Nasal cavity respiratory epithelium epithelial cell of viscerocranial mucosa (primary cell): ENCODE measurements around the gene CPB2. TPM values are rescaled to one million over a fixed set of nuclear protein-coding genes. Genes with fewer than 3 reads are reported as not detected.

Experiments used
- total RNA-seq: library from RNA; depleted of rRNA; stranded (reverse); fragments of >200 nt; gene quantifications from 2 replicates; pipeline ENCODE4 v1.2.3, GENCODE V29; 2014

The CPB2 gene, protein sequence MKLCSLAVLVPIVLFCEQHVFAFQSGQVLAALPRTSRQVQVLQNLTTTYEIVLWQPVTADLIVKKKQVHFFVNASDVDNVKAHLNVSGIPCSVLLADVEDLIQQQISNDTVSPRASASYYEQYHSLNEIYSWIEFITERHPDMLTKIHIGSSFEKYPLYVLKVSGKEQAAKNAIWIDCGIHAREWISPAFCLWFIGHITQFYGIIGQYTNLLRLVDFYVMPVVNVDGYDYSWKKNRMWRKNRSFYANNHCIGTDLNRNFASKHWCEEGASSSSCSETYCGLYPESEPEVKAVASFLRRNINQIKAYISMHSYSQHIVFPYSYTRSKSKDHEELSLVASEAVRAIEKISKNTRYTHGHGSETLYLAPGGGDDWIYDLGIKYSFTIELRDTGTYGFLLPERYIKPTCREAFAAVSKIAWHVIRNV
- not detected in 2 replicates for total RNA-seq

DNA sequence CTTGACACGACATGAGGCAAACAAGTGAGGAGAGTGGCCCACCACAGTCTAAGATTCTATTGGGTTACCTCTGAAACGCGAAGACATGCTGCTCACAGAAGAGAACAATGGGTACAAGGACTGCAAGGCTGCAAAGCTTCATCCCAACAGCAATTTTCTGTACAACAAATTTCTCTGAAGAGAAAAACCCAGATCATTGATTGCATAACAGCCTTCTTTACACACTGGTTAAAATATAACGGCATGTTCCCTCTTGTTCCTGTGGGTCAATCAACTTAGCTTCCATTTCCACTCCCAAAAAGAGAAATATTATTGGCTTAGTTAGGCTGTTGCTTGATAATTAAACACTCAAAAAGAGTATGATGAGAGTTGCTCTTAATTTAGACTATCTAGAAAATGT is at the start of gene CPB2:
TSS of gene CPB2 (minus strand) at position 166 of the 400 bp plus-strand sequence. CDS start at position 142, 24 bp downstream.

DNA sequence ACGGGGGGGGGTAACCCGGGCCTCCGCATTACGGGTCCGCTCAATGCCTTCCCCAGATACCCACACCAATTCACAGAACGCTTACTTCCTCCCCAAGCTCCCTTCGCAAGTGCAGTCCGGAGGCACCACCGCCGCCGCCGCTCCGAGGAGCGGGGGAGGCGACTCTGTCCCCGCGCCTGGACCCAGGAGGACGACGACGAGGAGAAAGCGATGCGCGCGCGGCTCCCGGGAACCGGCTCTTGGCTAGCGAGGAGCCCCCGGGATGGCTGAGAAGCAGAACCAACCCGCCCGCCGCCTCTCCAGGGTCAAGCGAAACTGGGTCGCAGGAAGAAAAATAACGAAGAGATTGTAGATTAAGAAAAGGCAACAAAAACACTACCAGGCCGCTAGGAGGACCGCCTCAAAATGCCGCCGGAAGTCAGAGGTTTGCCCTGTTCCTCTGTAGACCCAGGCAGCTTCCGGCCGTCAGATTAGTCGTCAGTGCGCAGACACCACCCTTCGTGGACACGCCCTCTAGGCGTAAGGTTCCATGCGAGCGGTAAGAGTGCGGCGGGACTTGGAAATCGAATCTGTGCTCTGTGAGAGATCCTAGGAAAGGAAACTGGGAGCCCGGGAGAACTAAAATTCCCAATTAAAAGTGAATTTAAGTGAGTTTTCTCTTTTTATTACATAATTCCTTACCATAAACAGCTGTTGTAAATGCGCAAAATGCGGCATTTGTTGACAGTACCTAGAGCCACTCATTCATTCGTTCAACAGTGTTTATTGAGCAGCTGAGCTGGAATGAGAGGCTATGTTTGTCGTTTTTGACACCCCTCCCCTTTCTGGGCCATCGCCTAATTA is 52.3 kb downstream of the CPB2 start, which contains the start of gene ZC3H13:
TSS of gene ZC3H13 (minus strand) at position 428 of the 843 bp plus-strand sequence. CDS start 7,239 bp downstream, outside the sequence.

Other genes with a start within 250 kb of the CPB2 start
- gene ZC3H13, start 52.3 kb downstream of the CPB2 start, total RNA-seq = 19.1 and 28.8 TPM in 2 replicates
- gene LCP1, start 77.1 kb upstream of the CPB2 start, total RNA-seq = 1.1 and 18.5 TPM in 2 replicates
- gene LRRC63, start 106.9 kb upstream of the CPB2 start, total RNA-seq = not detected in 2 replicates